HG03439 (cell line): Measurements from ENCODE around the gene TRIM63.

Experiments used
- ATAC-seq: cut with Tn5 transposase; IDR thresholded peaks from one replicate; pipeline ENCODE4 v1.9.1; 2021; ENCODE audit warnings: mild to moderate bottlenecking, moderate library complexity; ENCODE audit not compliant: unreplicated experiment

Gene TRIM63

GRCh38 chr1:26058052-26058595 lies 9.3 kb downstream of the TRIM63 start:
- ATAC-seq = no peak

GRCh38 chr1:26057189-26057588 lies 10.2 kb downstream of the TRIM63 start:
- ATAC-seq = no peak

GRCh38 chr1:26055041-26055440 lies 12.4 kb downstream of the TRIM63 start:
- no peak for ATAC-seq

GRCh38 chr1:26053718-26054560 lies 13.5 kb downstream of the TRIM63 start:
- ATAC-seq = no peak

- no peak for ATAC-seq
Measured at GRCh38 chr1:26050248-26050640, 17.2 kb downstream of the TRIM63 start.

GRCh38 chr1:26049531-26050247 lies 17.7 kb downstream of the TRIM63 start:
- ATAC-seq = no peak

- ATAC-seq = no peak
Measured at GRCh38 chr1:26047278-26047874, 20.1 kb downstream of the TRIM63 start.

- ATAC-seq = no peak
Measured at GRCh38 chr1:26046246-26047095, 21.0 kb downstream of the TRIM63 start.

- no peak for ATAC-seq
Measured at GRCh38 chr1:26045722-26046245, 21.6 kb downstream of the TRIM63 start, which contains the start of gene SLC30A2. SLC30A2 (minus strand) TSS chr1:26046118; CDS start chr1:26045896, 222 bp downstream.

- ATAC-seq = no peak
Measured at GRCh38 chr1:26044971-26045721, 22.3 kb downstream of the TRIM63 start.

- no peak for ATAC-seq
Measured at GRCh38 chr1:26044414-26044813, 23.0 kb downstream of the TRIM63 start.

- ATAC-seq = no peak
Measured at GRCh38 chr1:26043765-26044164, 23.7 kb downstream of the TRIM63 start.

GRCh38 chr1:26041978-26042377 lies 25.5 kb downstream of the TRIM63 start:
- ATAC-seq = no peak

- no peak for ATAC-seq
Measured at GRCh38 chr1:26041401-26041800, 26.0 kb downstream of the TRIM63 start.

- no peak for ATAC-seq
Measured at GRCh38 chr1:26038904-26039303, 28.5 kb downstream of the TRIM63 start.

GRCh38 chr1:26038477-26038876 lies 29.0 kb downstream of the TRIM63 start:
- ATAC-seq = no peak

GRCh38 chr1:26037904-26038303 lies 29.5 kb downstream of the TRIM63 start:
- no peak for ATAC-seq

- ATAC-seq = no peak
Measured at GRCh38 chr1:26036756-26037281, 30.6 kb downstream of the TRIM63 start.
